Heart left ventricle (tissue), 16 donors: ENCODE measurements around the gene GTF2I. TPM values are rescaled to one million over a fixed set of nuclear protein-coding genes. Genes with fewer than 3 reads are reported as not detected.

ENCODE experiments used
- ATAC-seq, 4 donors: fragments of 200-7000 bp; cut with Tn5 transposase; one replicate each; pipeline ENCODE4 v1.9.1; 2020 to 2022; ENCODE audit warnings: moderate library complexity in 4 of 4, mild to moderate bottlenecking in 3 of 4, moderate number of reproducible peaks in 1 of 4
- DNase-seq, 5 donors: peaks; one replicate each; pipeline ENCODE4 v3.0.0-alpha.2; 2020
- H3K27ac ChIP-seq, 12 donors: fragments of 200-600 bp; sonication (generic) in 4 of 12; one replicate each; pipeline versions ENCODE4 v1.5.0 to v1.8.0; 2016 to 2022; ENCODE audit warnings: mild to moderate bottlenecking in 2 of 12
- H3K27me3 ChIP-seq, 9 donors: fragments of 200-600 bp; sonication (generic) in 2 of 9; one replicate each; pipeline versions ENCODE4 v1.5.1 to v1.8.0; 2016 to 2022; ENCODE audit warnings: mild to moderate bottlenecking in 3 of 9
- H3K36me3 ChIP-seq, 9 donors: fragments of 200-600 bp; sonication (generic) in 2 of 9; one replicate each; pipeline versions ENCODE4 v1.5.0 to v1.8.0; 2018 to 2022; ENCODE audit warnings: mild to moderate bottlenecking in 2 of 9
- H3K4me1 ChIP-seq, 12 donors: fragments of 200-600 bp; sonication (generic) in 4 of 12; one replicate each; pipeline versions ENCODE4 v1.5.0 to v1.8.0; 2016 to 2022; ENCODE audit warnings: mild to moderate bottlenecking in 3 of 12
- H3K4me3 ChIP-seq, 12 donors: fragments of 200-600 bp; sonication (generic) in 4 of 12; one replicate each; pipeline versions ENCODE4 v1.5.0 to v1.8.0; 2017 to 2022; ENCODE audit warnings: mild to moderate bottlenecking in 9 of 12, moderate library complexity in 4 of 12
- H3K9me3 ChIP-seq, 12 donors: fragments of 200-600 bp; sonication (generic) in 4 of 12; one replicate each; pipeline versions ENCODE4 v1.5.0 to v1.8.0; 2016 to 2022; ENCODE audit warnings: mild to moderate bottlenecking in 1 of 12
- CTCF ChIP-seq, 12 donors: fragments of 200-600 bp; sonication (generic) in 4 of 12; IDR thresholded peaks; one replicate each; pipeline versions ENCODE4 v1.5.0 to v1.8.0; 2018 to 2022; ENCODE audit warnings: antibody characterized with exemption in 12 of 12, mild to moderate bottlenecking in 5 of 12
- POLR2A ChIP-seq, 2 donors: fragments of 450-650 bp; IDR thresholded peaks; one replicate each; pipeline ENCODE4 v1.6.1; 2017; ENCODE audit warnings: antibody characterized with exemption in 2 of 2, mild to moderate bottlenecking in 2 of 2, moderate library complexity in 2 of 2
- WGBS, 4 donors: extraction: QIAGEN DNeasy Blood & Tissue Kit in 2 of 4; methylation state at CpG; one replicate each; pipeline versions ENCODE4 v1.1.5 to v1.1.7; 2013 to 2018; 5-methylcytosine and 5-hydroxymethylcytosine counted together
- intact Hi-C, 10 donors: fragments of 100-400 bp; cut with DNase I; formaldehyde crosslinking; loops; one replicate each; pipeline versions ENCODE4 v1.11.1 to v1.14.2; 2022
- polyA plus RNA-seq, 2 donors: library from polyadenylated mRNA; stranded (reverse); fragments of 200-250 nt; gene quantifications; one replicate each; pipeline ENCODE4 v1.2.3, GENCODE V29; 2013
- total RNA-seq, 9 donors: library from RNA; depleted of rRNA in 2 of 9; stranded (reverse); fragments of >200 nt in 2 of 9; fragmentation: NEBNext Ultra II Directional in 3 of 9; extraction: Animal tissue kit (Norgen Biotek cat#: 25700) in 3 of 9; gene quantifications; one replicate each; pipeline versions ENCODE4 v1.1.0 to v1.2.4, GENCODE V29; 2016 to 2023
- donor health status: ischemic (EF 13 %, LVEDD 7.1; RV severe dilation, severe dysfunction).
- donor health status: healthy with polysubstance abuse.
- donor health status: DM: no; HTN: yes; CAD: no.
- donor health status: DM: no; HTN: no; CAD: no.
- donor health status: ischemic (EF 25% LVEDD 6.9; RV normal size, moderate dysfunction).
- donor health status: ischemic (EF 25% LVEDD 5.7; RV mildly dilated, moderate dysfunction).
- donor health status: healthy.
- donor health status: DM: yes; HTN: yes; CAD: no.
- donor health status: ischemic (EF 35%, LVEDD 5.7; RV mildly dilated, moderate dysfunction).
- donor health status: nonischemic (EF 11% LVEDD 7.7; RV severe dilation, severe dysfunction).
- donor health status: DM: yes; HTN: yes; CAD: no.
- donor health status: PGD.
- donor health status: ischemic (EF 29% LVEDD 5.4; RV normal size, mild dysfunction).
- donor health status: nonischemic (EF 23%, LVEDD 6.1; RV moderate dilation, normal function).

The GTF2I gene
- total and polyA plus RNA-seq, 11 donors: 28.8 to 135 (median 113) TPM

DNA sequence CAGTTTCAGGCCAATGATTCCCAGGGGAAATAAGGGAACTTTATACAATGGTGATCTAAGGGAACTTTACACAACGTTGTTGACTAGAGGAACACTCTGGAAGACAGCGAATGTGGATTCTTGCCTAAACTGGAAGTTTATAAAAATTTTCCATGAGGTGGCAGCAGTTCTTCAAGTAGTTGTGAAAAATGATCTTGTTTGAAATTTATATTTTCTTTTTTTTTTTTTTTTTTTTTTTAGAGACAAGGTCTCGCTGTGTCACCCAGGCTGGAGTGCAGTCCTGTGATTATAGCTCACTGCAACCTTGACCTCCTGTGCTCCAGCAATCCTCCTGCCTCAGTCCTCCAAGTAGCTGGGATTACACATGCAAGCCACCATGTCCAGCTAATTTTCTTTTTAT, 32.1 kb upstream of the GTF2I start:
- DNase-seq (no peak), ATAC-seq (peak in 2 of 4 donors; percentile 22 to 45)
- peaks cover 0 to 18% (median 4%) of the 10 kb centered on the region in 12 donors for H3K4me1 ChIP-seq
- no peaks in the 10 kb centered on the region for H3K9me3 ChIP-seq
- WGBS, 4 donors: 27 to 49% (median 41%) methylated on average over 3 of the region's 3 CpGs
- TF ChIP-seq POLR2A (IDR thresholded peaks at IDR 0.05) (no peak), CTCF (IDR thresholded peaks at IDR 0.05) (peak in 8 of 12 donors; percentile 16 to 44 (median 28))
- H3K4me3 ChIP-seq: no peak overlapping the region
- intact Hi-C loops: no loop called here
- no peak overlapping the region for H3K27ac ChIP-seq
- H3K27me3 ChIP-seq: no peaks in the 10 kb centered on the region
- H3K36me3 ChIP-seq: no peaks in the 10 kb centered on the region

- no peaks in the 10 kb centered on the region for H3K36me3 ChIP-seq
- peak in 3 of 4 donors; percentile 73 to 84 (median 79) for ATAC-seq
- H3K9me3 ChIP-seq: no peaks in the 10 kb centered on the region
- no peak for TF ChIP-seq CTCF (IDR thresholded peaks at IDR 0.05)
- H3K4me1 ChIP-seq: peaks cover 0 to 18% (median 4%) of the 10 kb centered on the region in 12 donors
- peak overlapping the region in 2 of 12 donors; percentile 25 to 68 for H3K27ac ChIP-seq
- WGBS, 4 donors: 42 to 46% (median 43%) methylated on average over 12 of the region's 12 CpGs
- DNase-seq: peak in 3 of 5 donors; percentile 27 to 51 (median 32)
- intact Hi-C loops: no loop called here
- H3K4me3 ChIP-seq: no peak overlapping the region
- no peaks in the 10 kb centered on the region for H3K27me3 ChIP-seq
Measured at GRCh38 chr7:74627661-74628411, 29.7 kb upstream of the GTF2I start.

- no peaks in the 10 kb centered on the region for H3K36me3 ChIP-seq
- intact Hi-C loops: no loop called here
- 78 to 83% (median 79%) methylated on average over 8 of the region's 8 CpGs for WGBS, 4 donors
- no peaks in the 10 kb centered on the region for H3K27me3 ChIP-seq
- no peaks in the 10 kb centered on the region for H3K9me3 ChIP-seq
- peaks cover 0 to 21% (median 11%) of the 10 kb centered on the region in 12 donors for H3K4me1 ChIP-seq
- ATAC-seq (no peak), DNase-seq (no peak)
- TF ChIP-seq POLR2A (IDR thresholded peaks at IDR 0.05): no peak
- TF ChIP-seq CTCF (IDR thresholded peaks at IDR 0.05): no peak
- no peak overlapping the region for H3K27ac ChIP-seq
- H3K4me3 ChIP-seq: no peak overlapping the region
Measured at GRCh38 chr7:74632505-74632904, 25.0 kb upstream of the GTF2I start.

- 92 to 95% (median 92%) methylated on average over 9 of the region's 9 CpGs for WGBS, 4 donors
- H3K4me1 ChIP-seq: peaks cover 0 to 11% (median 5%) of the 10 kb centered on the region in 12 donors
- intact Hi-C loops: no loop called here
- no peak overlapping the region for H3K27ac ChIP-seq
- H3K9me3 ChIP-seq: no peaks in the 10 kb centered on the region
- TF ChIP-seq POLR2A (IDR thresholded peaks at IDR 0.05) (no peak), CTCF (IDR thresholded peaks at IDR 0.05) (no peak)
- no peak overlapping the region for H3K4me3 ChIP-seq
- DNase-seq (no peak), ATAC-seq (no peak)
- no peaks in the 10 kb centered on the region for H3K36me3 ChIP-seq
- no peaks in the 10 kb centered on the region for H3K27me3 ChIP-seq
Measured at GRCh38 chr7:74633451-74633921, 24.0 kb upstream of the GTF2I start.
